HCT116 (cell line): ENCODE results near the gene DAPK3. TPM values are rescaled to one million over a fixed set of nuclear protein-coding genes. Genes with fewer than 3 reads are reported as not detected.

Experiments
- ATAC-seq: fragments of 200-7000 bp; cut with Tn5 transposase; 2 replicates; pipeline ENCODE4 v1.9.1; 2020; ENCODE audit warnings: mild to moderate bottlenecking, moderate library complexity
- BruUV-seq: library from RNA; stranded (reverse); fragments of 400-500 nt; replicated peaks from 2 replicates; lab custom pipeline; 2021; lab: Mats Ljungman, UMichigan
- CTCF ChIA-PET: fragments of 300-600 bp; sonication (Branson Sonifier 250); formaldehyde crosslinking; loops from one replicate; lab custom pipeline; 2021; ENCODE audit warnings: antibody characterized with exemption; lab: Charles Lee
- POLR2A ChIA-PET: fragments of 300-600, 350-600 bp; sonication (Branson Sonifier 250); formaldehyde crosslinking; loops from one replicate; lab custom pipeline; 2021; ENCODE audit warnings: antibody characterized with exemption; lab: Charles Lee
- RAD21 ChIA-PET, 2 experiments: fragments of 300-600 bp; sonication (Branson Sonifier 250); formaldehyde crosslinking; loops; one replicate each; lab custom pipeline; 2023; ENCODE audit warnings: low total read pairs in 2 of 2; ENCODE audit not compliant: uncharacterized antibody in 2 of 2, unreplicated experiment in 2 of 2, low non-redundant PET in 1 of 2; lab: Charles Lee
- DNase-seq: peaks from one replicate; pipeline ENCODE4 v3.0.0-alpha.2; 2010; ENCODE audit warnings: low read depth, low spot score
- H2AFZ ChIP-seq: fragments of 200-600 bp; shearing (Covaris generic), sonication (generic); 2 replicates; pipeline ENCODE4 v1.6.1; 2017; ENCODE audit warnings: low read depth, mixed run types, mixed read lengths, antibody characterized with exemption, low read length; ENCODE audit not compliant: poor library complexity, severe bottlenecking
- H3K27ac ChIP-seq: 2 replicates; pipeline ENCODE4 v1.5.1; 2012; ENCODE audit warnings: low read depth, low read length
- H3K27me3 ChIP-seq: fragments of 200-600 bp; sonication (generic); 2 replicates; pipeline ENCODE4 v1.6.1; 2016; ENCODE audit warnings: mixed run types, low read length, mixed read lengths; ENCODE audit not compliant: insufficient read depth
- H3K36me3 ChIP-seq, 2 experiments: fragments of 200-500 bp in 1 of 2; fragments of 200-600 bp in 1 of 2; sonication (Bioruptor generic) in 1 of 2; sonication (generic) in 1 of 2; 2 replicates each; pipeline versions ENCODE4 v1.5.1 to v1.6.1; 2014 to 2016; ENCODE audit warnings: low read length in 2 of 2, inconsistent platforms in 1 of 2, mixed read lengths in 1 of 2, mixed run types in 1 of 2; ENCODE audit not compliant: insufficient read depth in 2 of 2, control insufficient read depth in 1 of 2
- H3K4me1 ChIP-seq, 2 experiments: fragments of 200-600 bp in 1 of 2; sonication (generic) in 1 of 2; 2 replicates each; pipeline versions ENCODE4 v1.5.1 to v1.6.1; 2012 to 2017; ENCODE audit warnings: low read length in 2 of 2, inconsistent platforms in 1 of 2, mild to moderate bottlenecking in 1 of 2, mixed read lengths in 1 of 2, mixed run types in 1 of 2, moderate library complexity in 1 of 2; ENCODE audit not compliant: insufficient read depth in 2 of 2, control insufficient read depth in 1 of 2
- H3K4me2 ChIP-seq: fragments of 200-600 bp; sonication (generic); 2 replicates; pipeline ENCODE4 v1.6.1; 2017; ENCODE audit warnings: mixed run types, low read length, mixed read lengths
- H3K4me3 ChIP-seq, 2 experiments: fragments of 200-600 bp in 1 of 2; sonication (generic) in 1 of 2; replicated peaks in 1 of 2; 2 replicates each; pipeline ENCODE4 v1.5.1; 2011 to 2016; ENCODE audit warnings: low read length in 2 of 2, control low read depth in 1 of 2, low read depth in 1 of 2, mild to moderate bottlenecking in 1 of 2, mixed read lengths in 1 of 2, mixed run types in 1 of 2
- H3K79me2 ChIP-seq: fragments of 200-600 bp; sonication (generic); 2 replicates; pipeline ENCODE4 v1.6.1; 2017; ENCODE audit warnings: mild to moderate bottlenecking, mixed run types, low read length, moderate library complexity, mixed read lengths; ENCODE audit not compliant: insufficient read depth
- H3K9ac ChIP-seq: fragments of 200-600 bp; sonication (generic); 2 replicates; pipeline ENCODE4 v1.6.1; 2016; ENCODE audit warnings: low read length, mixed read lengths
- H3K9me2 ChIP-seq: fragments of 200-600 bp; sonication (generic), shearing (Covaris generic); 2 replicates; pipeline ENCODE4 v1.6.1; 2017; ENCODE audit warnings: mixed run types, mild to moderate bottlenecking, moderate library complexity; ENCODE audit not compliant: insufficient read depth
- H3K9me3 ChIP-seq, 2 experiments: fragments of 200-500 bp in 1 of 2; fragments of 200-600 bp in 1 of 2; sonication (Bioruptor generic) in 1 of 2; sonication (generic) in 1 of 2; 2 replicates each; pipeline ENCODE4 v1.6.1; 2014 to 2017; ENCODE audit warnings: low read length in 2 of 2, mixed read lengths in 2 of 2, inconsistent platforms in 1 of 2, low read depth in 1 of 2, mild to moderate bottlenecking in 1 of 2, mixed run types in 1 of 2, moderate library complexity in 1 of 2; ENCODE audit not compliant: control insufficient read depth in 1 of 2, insufficient read depth in 1 of 2
- H4K20me1 ChIP-seq: fragments of 200-600 bp; sonication (generic), shearing (Covaris generic); 2 replicates; pipeline ENCODE4 v1.6.1; 2017; ENCODE audit warnings: mixed run types, mild to moderate bottlenecking, moderate library complexity; ENCODE audit not compliant: insufficient read depth
- CBX3 ChIP-seq: IDR thresholded peaks from 2 replicates; pipeline ENCODE4 v1.6.1; 2012; ENCODE audit warnings: low read depth
- CEBPB ChIP-seq: IDR thresholded peaks from 2 replicates; pipeline ENCODE4 v1.6.1; 2012; ENCODE audit warnings: low read depth
- EZH2 ChIP-seq: fragments of 200-600 bp; sonication (generic); IDR thresholded peaks from 2 replicates; pipeline ENCODE4 v1.6.1; 2017; ENCODE audit warnings: antibody characterized with exemption, mixed run types
- FOSL1 ChIP-seq: IDR thresholded peaks from 2 replicates; pipeline ENCODE4 v1.6.1; 2012; ENCODE audit warnings: low read depth
- JUND ChIP-seq: IDR thresholded peaks from 2 replicates; pipeline ENCODE4 v1.6.1; 2012
- POLR2A ChIP-seq: IDR thresholded peaks from 2 replicates; pipeline ENCODE4 v1.7.0; 2011; ENCODE audit warnings: borderline replicate concordance; ENCODE audit not compliant: insufficient read depth, insufficient read length; ENCODE audit errors: extremely low read depth
- POLR2AphosphoS5 ChIP-seq: IDR thresholded peaks from 2 replicates; pipeline ENCODE4 v1.6.1; 2011; ENCODE audit warnings: mild to moderate bottlenecking, low read depth, low read length, moderate library complexity
- SIN3A ChIP-seq: IDR thresholded peaks from 2 replicates; pipeline ENCODE4 v1.6.1; 2012; ENCODE audit warnings: low read depth
- SP1 ChIP-seq: IDR thresholded peaks from 2 replicates; pipeline ENCODE4 v1.6.1; 2012; ENCODE audit warnings: low read depth
- YY1 ChIP-seq: IDR thresholded peaks from 2 replicates; pipeline ENCODE4 v1.6.1; 2011; ENCODE audit warnings: low read length, low read depth, moderate library complexity, mild to moderate bottlenecking; ENCODE audit not compliant: insufficient replicate concordance; ENCODE audit errors: extremely low read depth
- ZBTB33 ChIP-seq: IDR thresholded peaks from 2 replicates; pipeline ENCODE4 v1.6.1; 2011; ENCODE audit warnings: mild to moderate bottlenecking, low read length, moderate library complexity; ENCODE audit not compliant: insufficient replicate concordance; ENCODE audit errors: extremely low read depth
- intact Hi-C: fragments of 100-400 bp; cut with micrococcal nuclease; formaldehyde crosslinking; loops from 2 replicates; pipeline ENCODE4 v1.10.0; 2022
- total RNA-seq: library from RNA; stranded (reverse); gene quantifications from one replicate; pipeline ENCODE4 v1.2.1, GENCODE V29; 2021; ENCODE audit not compliant: unreplicated experiment
- TF ChIP-seq, protein P1 (sequence below): IDR thresholded peaks from 2 replicates; pipeline ENCODE4 v1.6.1; 2012
- TF ChIP-seq, protein P2 (sequence below): IDR thresholded peaks from 2 replicates; pipeline ENCODE4 v1.6.1; 2012
- TF ChIP-seq, protein P3 (sequence below): IDR thresholded peaks from 2 replicates; pipeline ENCODE4 v1.6.1; 2012; ENCODE audit warnings: low read depth

The DAPK3 gene
- total RNA-seq, 1 experiment from 2014 or later: 54.8 TPM

DNA sequence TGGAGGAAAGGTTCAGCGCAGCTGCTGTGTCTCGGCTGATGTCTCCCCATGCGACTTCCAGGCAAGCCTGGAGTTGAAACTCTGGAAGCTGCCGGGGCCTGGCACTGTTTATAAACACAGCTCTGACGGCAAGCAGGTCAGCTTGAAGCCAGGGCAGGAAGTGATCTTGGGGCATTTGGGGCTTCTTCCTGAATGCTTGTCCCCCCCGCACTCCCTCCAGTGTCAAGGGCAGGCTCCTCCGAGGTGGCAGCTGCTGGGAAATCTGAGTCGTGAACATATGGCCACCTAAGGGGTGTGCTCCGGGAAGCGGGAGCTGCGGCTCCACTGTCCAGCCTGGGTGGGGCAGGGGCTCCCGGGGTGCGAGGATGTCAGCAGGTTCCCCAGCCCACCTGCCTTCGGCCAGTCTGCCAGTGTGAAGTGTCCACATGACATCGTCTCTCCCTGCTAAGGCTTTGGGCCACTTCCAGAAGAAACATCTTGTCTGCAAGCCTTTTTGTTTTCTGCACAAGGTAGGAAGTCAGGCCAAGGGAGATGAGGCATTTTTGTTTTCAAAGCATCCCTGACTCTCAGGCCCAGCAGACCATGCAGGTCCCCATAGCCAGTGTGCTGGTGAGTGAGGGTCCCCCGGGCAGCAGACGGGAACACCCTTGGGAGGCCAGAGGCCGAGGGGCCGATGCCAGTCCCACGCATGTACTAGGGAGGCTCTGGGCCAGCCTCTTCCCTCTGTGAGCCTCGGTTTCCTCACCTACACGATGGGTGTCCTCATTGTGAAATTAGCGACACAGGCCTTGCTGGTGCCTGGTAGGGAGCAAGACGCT, 39.3 kb upstream of the DAPK3 start (continued):
- TF ChIP-seq ZBTB33 (no peak), EZH2 (no peak)

DNA sequence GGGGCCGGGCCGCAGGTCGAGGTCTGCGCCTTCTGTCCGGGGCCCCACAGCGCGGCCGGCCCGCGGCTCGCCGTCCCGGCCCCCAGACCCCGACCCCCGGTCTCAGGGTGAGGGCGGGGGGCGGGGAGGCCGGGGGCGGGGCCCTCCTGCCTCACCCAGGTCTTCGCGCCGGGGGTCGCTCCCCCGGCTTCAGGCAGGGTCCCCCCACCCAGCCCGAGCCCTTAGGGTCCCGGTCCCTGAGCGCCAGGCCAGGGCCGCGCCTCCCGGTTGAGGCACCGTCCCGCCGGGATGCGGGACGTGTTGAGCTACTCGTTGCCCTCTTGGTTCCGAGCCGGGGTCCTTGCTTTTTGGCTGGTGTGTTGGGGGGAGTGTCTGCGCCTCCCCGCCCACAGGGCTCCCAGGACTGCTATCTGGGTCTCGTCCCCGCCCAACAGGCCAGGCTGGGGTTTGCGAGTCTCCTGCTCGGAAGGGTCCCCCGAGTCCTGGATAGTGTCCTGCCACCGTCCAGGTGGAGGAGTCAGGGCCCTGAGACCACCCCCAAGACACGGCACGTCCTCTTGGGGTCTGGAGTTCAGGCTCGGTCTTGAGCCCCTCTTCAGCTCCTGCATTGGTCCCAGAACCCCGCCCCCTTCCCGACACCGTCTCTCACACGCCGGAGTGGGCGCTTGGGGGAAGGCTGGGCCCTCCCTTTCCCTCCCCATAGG, 37.1 kb upstream of the DAPK3 start:
- H3K27me3 ChIP-seq: no peaks in the 10 kb centered on the region
- H4K20me1 ChIP-seq: 0 out of 2 replicates have a peak, but pooled peaks cover 4% of the 10 kb centered on the region
- DNase-seq (no peak), ATAC-seq (peak; percentile 29)
- H3K9me3 ChIP-seq: no peaks in the 10 kb centered on the region
- no peak overlapping the region for H2AFZ ChIP-seq
- peak overlapping the region; percentile 94; the same call in 1 of the 2 replicates for H3K27ac ChIP-seq
- RAD21 ChIA-PET: no interaction called here
- POLR2A ChIA-PET: interaction anchor here (1.2 to 2.1 kb wide), 3 partner anchors 11 to 22 kb away, joined by 3 to 8 read pairs (median 4); partner anchors contain the start of gene EEF2
- intact Hi-C loops: no loop called here
- no TSS peak for BruUV-seq
- no peaks in the 10 kb centered on the region for H3K9me2 ChIP-seq
- no peaks in the 10 kb centered on the region; a peak in 2 of 4 replicates for H3K36me3 ChIP-seq
- H3K79me2 ChIP-seq: peaks cover 49% of the 10 kb centered on the region
- H3K4me2 ChIP-seq: peak overlapping the region; percentile 94
- peak overlapping the region; percentile 82 for H3K9ac ChIP-seq
- peaks cover 7 to 14% of the 10 kb centered on the region in 2 experiments; a peak in 3 of 4 replicates for H3K4me1 ChIP-seq
- H3K4me3 ChIP-seq: peak overlapping the region; percentile 94 to 98
- CTCF ChIA-PET: interaction anchor here (1.0 to 2.1 kb wide), 4 partner anchors 14 to 159 kb away, joined by 3 to 10 read pairs (median 4); no protein-coding TSS in a partner anchor
- TF ChIP-seq YY1: no peak
- no peak for TF ChIP-seq ZBTB33
- no peak for TF ChIP-seq SP1
- no peak for TF ChIP-seq POLR2AphosphoS5
- no peak for TF ChIP-seq CBX3
- TF ChIP-seq, protein P1, sequence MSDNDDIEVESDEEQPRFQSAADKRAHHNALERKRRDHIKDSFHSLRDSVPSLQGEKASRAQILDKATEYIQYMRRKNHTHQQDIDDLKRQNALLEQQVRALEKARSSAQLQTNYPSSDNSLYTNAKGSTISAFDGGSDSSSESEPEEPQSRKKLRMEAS: no peak
- TF ChIP-seq, protein P2, sequence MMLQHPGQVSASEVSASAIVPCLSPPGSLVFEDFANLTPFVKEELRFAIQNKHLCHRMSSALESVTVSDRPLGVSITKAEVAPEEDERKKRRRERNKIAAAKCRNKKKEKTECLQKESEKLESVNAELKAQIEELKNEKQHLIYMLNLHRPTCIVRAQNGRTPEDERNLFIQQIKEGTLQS: no peak
- TF ChIP-seq, protein P3, sequence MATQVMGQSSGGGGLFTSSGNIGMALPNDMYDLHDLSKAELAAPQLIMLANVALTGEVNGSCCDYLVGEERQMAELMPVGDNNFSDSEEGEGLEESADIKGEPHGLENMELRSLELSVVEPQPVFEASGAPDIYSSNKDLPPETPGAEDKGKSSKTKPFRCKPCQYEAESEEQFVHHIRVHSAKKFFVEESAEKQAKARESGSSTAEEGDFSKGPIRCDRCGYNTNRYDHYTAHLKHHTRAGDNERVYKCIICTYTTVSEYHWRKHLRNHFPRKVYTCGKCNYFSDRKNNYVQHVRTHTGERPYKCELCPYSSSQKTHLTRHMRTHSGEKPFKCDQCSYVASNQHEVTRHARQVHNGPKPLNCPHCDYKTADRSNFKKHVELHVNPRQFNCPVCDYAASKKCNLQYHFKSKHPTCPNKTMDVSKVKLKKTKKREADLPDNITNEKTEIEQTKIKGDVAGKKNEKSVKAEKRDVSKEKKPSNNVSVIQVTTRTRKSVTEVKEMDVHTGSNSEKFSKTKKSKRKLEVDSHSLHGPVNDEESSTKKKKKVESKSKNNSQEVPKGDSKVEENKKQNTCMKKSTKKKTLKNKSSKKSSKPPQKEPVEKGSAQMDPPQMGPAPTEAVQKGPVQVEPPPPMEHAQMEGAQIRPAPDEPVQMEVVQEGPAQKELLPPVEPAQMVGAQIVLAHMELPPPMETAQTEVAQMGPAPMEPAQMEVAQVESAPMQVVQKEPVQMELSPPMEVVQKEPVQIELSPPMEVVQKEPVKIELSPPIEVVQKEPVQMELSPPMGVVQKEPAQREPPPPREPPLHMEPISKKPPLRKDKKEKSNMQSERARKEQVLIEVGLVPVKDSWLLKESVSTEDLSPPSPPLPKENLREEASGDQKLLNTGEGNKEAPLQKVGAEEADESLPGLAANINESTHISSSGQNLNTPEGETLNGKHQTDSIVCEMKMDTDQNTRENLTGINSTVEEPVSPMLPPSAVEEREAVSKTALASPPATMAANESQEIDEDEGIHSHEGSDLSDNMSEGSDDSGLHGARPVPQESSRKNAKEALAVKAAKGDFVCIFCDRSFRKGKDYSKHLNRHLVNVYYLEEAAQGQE: no peak
- no peak for TF ChIP-seq POLR2A
- no peak for TF ChIP-seq FOSL1
- TF ChIP-seq JUND: no peak
- TF ChIP-seq CEBPB: no peak
- no peak for TF ChIP-seq SIN3A
- no peak for TF ChIP-seq EZH2
